ENCODE data around the gene DHX9.

DHX9 gene

GRCh38 chr1:182829285-182829932 lies 9.7 kb upstream of the DHX9 start:
- intact Hi-C loops (cut with DNase I; ENCODE audit: low total_unique reads): no loop called here
- Histone ChIP-seq H3K36me3 (no peaks in the 10 kb centered on the region), H3K9me3 (no peaks in the 10 kb centered on the region), H3K4me1 (no peaks in the 10 kb centered on the region), H3K27me3 (no peaks in the 10 kb centered on the region), H3K27ac (no peak overlapping the region), H3K4me3 (no peak overlapping the region)
- TF ChIP-seq, protein P1, sequence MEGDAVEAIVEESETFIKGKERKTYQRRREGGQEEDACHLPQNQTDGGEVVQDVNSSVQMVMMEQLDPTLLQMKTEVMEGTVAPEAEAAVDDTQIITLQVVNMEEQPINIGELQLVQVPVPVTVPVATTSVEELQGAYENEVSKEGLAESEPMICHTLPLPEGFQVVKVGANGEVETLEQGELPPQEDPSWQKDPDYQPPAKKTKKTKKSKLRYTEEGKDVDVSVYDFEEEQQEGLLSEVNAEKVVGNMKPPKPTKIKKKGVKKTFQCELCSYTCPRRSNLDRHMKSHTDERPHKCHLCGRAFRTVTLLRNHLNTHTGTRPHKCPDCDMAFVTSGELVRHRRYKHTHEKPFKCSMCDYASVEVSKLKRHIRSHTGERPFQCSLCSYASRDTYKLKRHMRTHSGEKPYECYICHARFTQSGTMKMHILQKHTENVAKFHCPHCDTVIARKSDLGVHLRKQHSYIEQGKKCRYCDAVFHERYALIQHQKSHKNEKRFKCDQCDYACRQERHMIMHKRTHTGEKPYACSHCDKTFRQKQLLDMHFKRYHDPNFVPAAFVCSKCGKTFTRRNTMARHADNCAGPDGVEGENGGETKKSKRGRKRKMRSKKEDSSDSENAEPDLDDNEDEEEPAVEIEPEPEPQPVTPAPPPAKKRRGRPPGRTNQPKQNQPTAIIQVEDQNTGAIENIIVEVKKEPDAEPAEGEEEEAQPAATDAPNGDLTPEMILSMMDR (IDR thresholded peaks at IDR 0.05): no peak
- DNase-seq: no peak

- Histone ChIP-seq H3K4me1 (peaks cover 0 to under 1% (median 0%) of the 10 kb centered on the region in 4 donors), H3K9me3 (no peaks in the 10 kb centered on the region), H3K4me3 (no peak overlapping the region), H3K27me3 (no peaks in the 10 kb centered on the region), H3K27ac (no peak overlapping the region), H3K36me3 (no peaks in the 10 kb centered on the region)
- DNase-seq: no peak
- intact Hi-C loops (cut with DNase I; ENCODE audit: low total_unique reads): no loop called here
- TF ChIP-seq, protein P1 (IDR thresholded peaks at IDR 0.05): no peak
Measured at GRCh38 chr1:182833271-182833670, 5.9 kb upstream of the DHX9 start.

GRCh38 chr1:182834326-182834725 lies 4.8 kb upstream of the DHX9 start:
- H3K4me3 ChIP-seq: no peak overlapping the region
- H3K9me3 ChIP-seq: no peaks in the 10 kb centered on the region
- H3K27me3 ChIP-seq: no peaks in the 10 kb centered on the region
- TF ChIP-seq, protein P1 (IDR thresholded peaks at IDR 0.05): no peak
- DNase-seq: no peak
- no peaks in the 10 kb centered on the region for H3K36me3 ChIP-seq
- H3K27ac ChIP-seq: no peak overlapping the region
- intact Hi-C loops (cut with DNase I; ENCODE audit: low total_unique reads): no loop called here
- H3K4me1 ChIP-seq: peaks cover 0 to 6% (median 3%) of the 10 kb centered on the region in 4 donors

GRCh38 chr1:182835806-182836205 lies 3.3 kb upstream of the DHX9 start:
- intact Hi-C loops (cut with DNase I; ENCODE audit: low total_unique reads): no loop called here
- no peak overlapping the region for H3K27ac ChIP-seq
- no peak overlapping the region for H3K4me3 ChIP-seq
- H3K36me3 ChIP-seq: no peaks in the 10 kb centered on the region
- no peak for DNase-seq
- no peaks in the 10 kb centered on the region for H3K27me3 ChIP-seq
- H3K9me3 ChIP-seq: no peaks in the 10 kb centered on the region
- TF ChIP-seq, protein P1 (IDR thresholded peaks at IDR 0.05): no peak
- H3K4me1 ChIP-seq: peaks cover 0 to 12% (median 7%) of the 10 kb centered on the region in 4 donors

DNA sequence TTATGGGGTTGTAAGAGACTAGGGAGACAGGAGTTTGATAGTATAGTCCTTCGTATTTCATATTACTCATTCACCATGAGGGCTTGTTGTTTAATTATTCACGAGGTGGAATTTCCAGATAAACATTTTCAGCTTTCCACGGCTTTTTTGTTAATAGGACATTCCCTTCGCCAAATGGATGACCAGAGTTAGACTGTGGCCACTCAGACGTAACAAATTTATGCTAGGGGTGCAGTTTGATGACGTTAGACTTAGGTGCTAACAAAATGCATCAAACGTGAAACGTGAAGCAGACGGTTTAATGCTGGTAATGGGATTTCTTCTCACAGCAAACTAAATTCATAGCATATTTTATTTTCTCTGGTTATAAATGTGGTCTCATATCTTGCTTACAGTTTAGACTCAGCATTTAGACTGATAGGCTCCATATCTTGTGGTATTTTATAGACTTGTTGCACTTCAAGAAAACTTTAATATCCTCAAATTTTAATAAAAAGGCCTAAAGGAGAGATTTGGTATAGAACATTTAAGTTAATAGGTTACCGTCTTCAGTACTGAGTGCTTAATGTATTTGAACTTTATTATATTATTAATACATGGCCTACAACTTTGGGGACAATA lies 2.3 kb downstream of the DHX9 start:
- Histone ChIP-seq H3K4me3 (peak overlapping the region; percentile 3 to 85), H3K4me1 (peaks cover 0 to 52% (median 29%) of the 10 kb centered on the region in 4 donors), H3K36me3 (peaks cover 0 to 30% (median 26%) of the 10 kb centered on the region in 3 donors), H3K27ac (peak overlapping the region in 1 of 2 donors; percentile 84), H3K9me3 (no peaks in the 10 kb centered on the region), H3K27me3 (no peaks in the 10 kb centered on the region)
- TF ChIP-seq, protein P1 (IDR thresholded peaks at IDR 0.05): no peak
- intact Hi-C loops (cut with DNase I; ENCODE audit: low total_unique reads): no loop called here
- no peak for DNase-seq

All from tibial artery (tissue), 4 donors.